HG03159 (cell line): ENCODE results near the gene FOXJ2.
"Not testable (repeated sequence)": the region's sequence is repeated elsewhere in the genome, so short reads cannot be mapped to it uniquely, and the experiment has no call there.

Experiments
- ATAC-seq: cut with Tn5 transposase; IDR thresholded peaks from one replicate; pipeline ENCODE4 v1.9.1; 2021; ENCODE audit warnings: mild to moderate bottlenecking, moderate library complexity; ENCODE audit not compliant: unreplicated experiment

Gene FOXJ2

GRCh38 chr12:8028267-8028666 lies 4.2 kb upstream of the FOXJ2 start:
- ATAC-seq = no peak

GRCh38 chr12:8030189-8030588 lies 2.3 kb upstream of the FOXJ2 start:
- no peak for ATAC-seq

GRCh38 chr12:8031017-8031416 lies 1.5 kb upstream of the FOXJ2 start:
- not testable (repeated sequence) for ATAC-seq

- no peak for ATAC-seq
These were observed 659 bp upstream of the FOXJ2 start for GRCh38 chr12:8031872-8032241.

GRCh38 chr12:8033153-8034044 lies 883 bp downstream of the FOXJ2 start:
- ATAC-seq = peak; percentile 28

GRCh38 chr12:8034802-8035201 lies 2.3 kb downstream of the FOXJ2 start:
- no peak for ATAC-seq

GRCh38 chr12:8035440-8036010 lies 3.0 kb downstream of the FOXJ2 start:
- ATAC-seq = no peak

GRCh38 chr12:8036346-8036745 lies 3.8 kb downstream of the FOXJ2 start:
- ATAC-seq = no peak

GRCh38 chr12:8037046-8037663 lies 4.6 kb downstream of the FOXJ2 start:
- no peak for ATAC-seq

GRCh38 chr12:8037947-8038346 lies 5.4 kb downstream of the FOXJ2 start:
- ATAC-seq = no peak

- no peak for ATAC-seq
These were observed 6.2 kb downstream of the FOXJ2 start for GRCh38 chr12:8038659-8039114.

GRCh38 chr12:8040791-8041190 lies 8.3 kb downstream of the FOXJ2 start:
- ATAC-seq = no peak

GRCh38 chr12:8045952-8046944 lies 13.7 kb downstream of the FOXJ2 start:
- ATAC-seq = no peak

- ATAC-seq = no peak
These were observed 15.3 kb downstream of the FOXJ2 start for GRCh38 chr12:8047842-8048241.

- no peak for ATAC-seq
These were observed 16.4 kb downstream of the FOXJ2 start for GRCh38 chr12:8048906-8049305.

- ATAC-seq = no peak
These were observed 18.2 kb downstream of the FOXJ2 start for GRCh38 chr12:8050600-8051250.

- no peak for ATAC-seq
These were observed 20.2 kb downstream of the FOXJ2 start for GRCh38 chr12:8052679-8053078.

- ATAC-seq = no peak
These were observed 22.3 kb downstream of the FOXJ2 start for GRCh38 chr12:8054816-8055215.

- no peak for ATAC-seq
These were observed 24.8 kb downstream of the FOXJ2 start for GRCh38 chr12:8057306-8057705.

- ATAC-seq = no peak
These were observed 25.3 kb downstream of the FOXJ2 start for GRCh38 chr12:8057839-8058238.
